Activated CD8-positive, alpha-beta memory T cell treated with anti-CD3 and anti-CD28 coated beads, Interleukin-2, amount 10 ng/mL, durations not matched to agents 7 days and 5 days (primary cell): Measurements from ENCODE around the gene KIAA0232. TPM values are rescaled to one million over a fixed set of nuclear protein-coding genes. Genes with fewer than 3 reads are reported as not detected.
"Not testable (repeated sequence)": the region's sequence is repeated elsewhere in the genome, so short reads cannot be mapped to it uniquely, and the experiment has no call there.

Experiments
- ATAC-seq: fragments of 150-1000 bp; cut with Tn5 transposase; one replicate; pipeline ENCODE4 v1.10.0; 2021; ENCODE audit warnings: moderate library complexity
- CTCF ChIA-PET: fragments of 350-600 bp; sonication (Branson Sonifier 250); formaldehyde crosslinking; loops from one replicate; lab custom pipeline; 2021; ENCODE audit warnings: antibody characterized with exemption; lab: Charles Lee
- DNase-seq: peaks from one replicate; pipeline ENCODE4 v3.0.0-alpha.2; 2020
- H3K27ac Mint-ChIP-seq: one replicate; pipeline ENCODE4 v1.8.0; 2021; ENCODE audit warnings: mild to moderate bottlenecking, mixed read lengths
- H3K27me3 Mint-ChIP-seq: one replicate; pipeline ENCODE4 v1.8.0; 2021; ENCODE audit warnings: mixed read lengths
- H3K36me3 Mint-ChIP-seq: one replicate; pipeline ENCODE4 v1.8.0; 2021; ENCODE audit warnings: mild to moderate bottlenecking, mixed read lengths
- H3K4me1 Mint-ChIP-seq: one replicate; pipeline ENCODE4 v1.8.0; 2021; ENCODE audit warnings: mixed read lengths
- H3K4me3 Mint-ChIP-seq: one replicate; pipeline ENCODE4 v1.8.0; 2021; ENCODE audit warnings: mild to moderate bottlenecking, moderate library complexity, mixed read lengths
- H3K9me3 Mint-ChIP-seq: one replicate; pipeline ENCODE4 v1.8.0; 2022; ENCODE audit warnings: low read depth, mixed read lengths
- total RNA-seq, 2 experiments: library from RNA; stranded (reverse); gene quantifications; one replicate each; pipeline ENCODE4 v1.2.3, GENCODE V29; 2021

KIAA0232 gene
- total RNA-seq, 2 experiments from 2014 or later, result 17.5 to 19.8 TPM

DNA sequence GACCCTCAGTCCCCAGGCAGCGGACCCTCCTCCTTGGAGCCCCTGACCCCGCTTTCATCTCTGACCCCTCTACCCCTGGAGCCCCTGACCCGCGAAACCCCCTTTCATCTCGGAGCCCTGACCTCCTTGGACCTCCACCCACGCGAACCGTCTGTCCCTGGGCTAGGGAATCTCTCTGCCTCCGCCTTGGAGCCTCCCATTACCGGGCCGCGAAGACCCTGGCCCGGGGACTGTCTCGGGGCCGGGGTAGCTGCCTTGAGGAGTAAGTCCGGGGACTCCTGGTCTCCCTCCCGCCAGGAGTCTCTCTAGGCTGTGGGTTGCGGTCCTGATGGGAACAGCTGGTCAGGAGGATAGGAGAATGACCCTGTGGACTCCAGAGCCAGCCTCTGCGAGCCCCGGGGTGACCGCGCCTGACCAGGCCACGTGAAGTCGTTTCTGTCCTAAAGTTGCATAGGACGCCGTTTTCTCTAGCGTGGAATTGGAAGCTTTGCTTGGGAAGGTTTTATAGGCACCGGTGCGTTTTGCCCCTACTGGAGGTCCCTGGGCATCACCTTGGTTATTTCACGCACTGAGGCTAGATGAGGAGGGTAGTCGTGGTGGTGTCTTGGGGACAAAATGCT, 127.9 kb downstream of the KIAA0232 start:
- DNase-seq, result no peak
- Mint-ChIP-seq H3K27me3 (no peaks in the 10 kb centered on the region), H3K4me3 (peak overlapping the region; percentile 83), H3K4me1 (peaks cover 59% of the 10 kb centered on the region), H3K27ac (peak overlapping the region; percentile 84), H3K9me3 (no peaks in the 10 kb centered on the region), H3K36me3 (peaks cover 5% of the 10 kb centered on the region)
- ATAC-seq, result no peak
- CTCF ChIA-PET, result interaction anchor here (0.8 to 2.9 kb wide), 6 partner anchors 10 to 190 kb away, joined by 3 to 11 read pairs (median 5); partner anchors contain the start of gene TADA2B

DNA sequence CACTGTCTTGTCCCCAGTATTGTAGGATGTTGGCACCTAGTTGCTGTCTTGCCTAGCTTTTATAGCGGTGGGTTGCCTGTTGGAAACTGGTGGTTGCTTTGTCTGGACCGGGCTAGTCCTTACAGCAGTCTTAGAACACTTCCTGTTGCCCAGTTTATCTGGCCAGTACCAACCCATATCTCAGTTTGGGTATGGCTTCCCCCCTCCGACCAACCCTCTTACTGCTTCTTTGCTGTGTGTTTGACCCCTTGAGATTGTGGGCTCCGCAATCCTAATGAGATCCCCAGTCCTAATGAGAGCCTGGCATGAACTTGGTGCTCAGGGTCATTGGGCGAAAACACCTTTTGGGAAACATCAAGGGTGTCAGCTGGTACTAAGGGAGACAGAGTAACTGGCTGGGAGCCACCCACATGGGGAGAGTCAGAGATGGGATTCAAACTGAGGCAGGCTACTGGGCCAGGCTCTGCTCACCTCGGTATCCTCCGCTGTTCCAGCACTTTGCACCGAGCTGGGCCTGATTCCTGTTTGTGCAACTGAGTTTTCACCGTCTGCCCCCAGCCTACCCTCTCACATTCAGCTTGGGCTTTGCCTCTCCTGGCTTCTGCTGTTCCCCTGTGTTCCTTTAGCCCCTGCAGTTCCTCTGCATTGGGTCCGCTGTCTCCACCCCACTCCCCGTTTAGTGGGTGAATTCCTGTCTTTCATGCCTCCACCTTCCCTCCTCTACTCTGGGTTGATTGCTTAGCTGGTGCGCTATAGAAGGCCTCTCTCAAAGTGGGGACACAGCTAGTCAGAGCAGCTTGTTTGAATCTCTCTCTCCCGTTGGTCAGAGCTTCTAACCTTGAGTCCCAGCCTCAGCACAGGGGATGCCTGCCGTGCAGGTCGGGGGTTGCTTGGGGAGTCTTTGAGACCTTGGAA, 128.7 kb downstream of the KIAA0232 start:
- Mint-ChIP-seq H3K27ac (peak overlapping the region; percentile 84), H3K4me1 (peaks cover 58% of the 10 kb centered on the region), H3K4me3 (peak overlapping the region; percentile 83), H3K36me3 (peaks cover 5% of the 10 kb centered on the region), H3K27me3 (no peaks in the 10 kb centered on the region), H3K9me3 (no peaks in the 10 kb centered on the region)
- no peak for DNase-seq
- CTCF ChIA-PET, result interaction anchor here (0.6 to 2.9 kb wide), 8 partner anchors 10 to 366 kb away, joined by 3 to 11 read pairs (median 4); no protein-coding TSS in a partner anchor
- no peak for ATAC-seq

DNA sequence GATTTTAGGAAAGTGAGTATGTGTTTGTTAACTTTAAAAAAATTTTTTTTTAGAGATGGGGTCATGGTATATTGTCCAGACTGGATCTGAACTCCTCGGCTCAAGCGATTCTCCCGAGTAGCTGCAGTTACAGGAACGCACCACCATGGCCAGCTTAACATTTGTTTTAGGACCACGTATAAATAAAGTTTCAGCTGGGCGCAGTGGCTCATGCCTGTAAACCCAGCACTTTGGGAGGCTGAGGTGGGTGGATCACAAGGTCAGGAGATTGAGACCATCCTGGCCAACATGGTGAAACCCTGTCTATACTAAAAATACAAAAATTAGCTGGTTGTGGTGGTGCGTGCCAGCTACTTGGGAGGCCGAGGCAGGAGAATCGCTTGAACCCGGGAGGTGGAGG, 129.4 kb downstream of the KIAA0232 start:
- not testable (repeated sequence) for H3K27ac Mint-ChIP-seq, H3K36me3 Mint-ChIP-seq, H3K4me3 Mint-ChIP-seq, H3K27me3 Mint-ChIP-seq, H3K9me3 Mint-ChIP-seq, DNase-seq, ATAC-seq
- CTCF ChIA-PET, result interaction anchor here (0.7 to 1.9 kb wide), 7 partner anchors 9 to 191 kb away, joined by 3 to 6 read pairs (median 4); partner anchors contain the start of gene GRPEL1
- peaks cover 65% of the 10 kb centered on the region for H3K4me1 Mint-ChIP-seq

DNA sequence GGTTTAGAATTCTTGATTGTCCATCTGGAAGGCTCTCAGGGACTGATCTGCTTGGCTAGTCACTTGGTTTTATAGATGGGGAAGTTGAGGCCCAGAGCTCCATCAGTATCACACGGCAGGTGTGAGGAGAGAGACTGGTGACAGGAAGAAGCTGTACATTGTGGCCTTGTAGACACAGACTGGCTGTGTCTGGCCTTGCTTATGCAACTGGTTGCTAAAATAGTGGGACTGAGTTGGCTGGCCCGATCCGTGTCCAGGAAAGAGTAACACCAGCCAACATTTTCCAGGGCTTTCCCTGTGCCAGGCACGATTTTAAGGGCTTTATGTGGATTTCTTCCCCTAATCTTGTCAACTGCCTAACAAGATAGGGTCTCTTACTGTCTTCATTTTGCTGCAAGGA, 129.9 kb downstream of the KIAA0232 start:
- peaks cover 7% of the 10 kb centered on the region for H3K36me3 Mint-ChIP-seq
- CTCF ChIA-PET, result interaction anchor here (0.7 to 2.0 kb wide), 7 partner anchors 15 to 191 kb away, joined by 3 to 9 read pairs (median 4); partner anchors contain the start of gene GRPEL1
- H3K27me3 Mint-ChIP-seq, result no peaks in the 10 kb centered on the region
- H3K9me3 Mint-ChIP-seq, result no peaks in the 10 kb centered on the region
- DNase-seq (no peak), ATAC-seq (no peak)
- H3K4me3 Mint-ChIP-seq, result no peak overlapping the region
- H3K4me1 Mint-ChIP-seq, result peaks cover 66% of the 10 kb centered on the region
- H3K27ac Mint-ChIP-seq, result no peak overlapping the region

DNA sequence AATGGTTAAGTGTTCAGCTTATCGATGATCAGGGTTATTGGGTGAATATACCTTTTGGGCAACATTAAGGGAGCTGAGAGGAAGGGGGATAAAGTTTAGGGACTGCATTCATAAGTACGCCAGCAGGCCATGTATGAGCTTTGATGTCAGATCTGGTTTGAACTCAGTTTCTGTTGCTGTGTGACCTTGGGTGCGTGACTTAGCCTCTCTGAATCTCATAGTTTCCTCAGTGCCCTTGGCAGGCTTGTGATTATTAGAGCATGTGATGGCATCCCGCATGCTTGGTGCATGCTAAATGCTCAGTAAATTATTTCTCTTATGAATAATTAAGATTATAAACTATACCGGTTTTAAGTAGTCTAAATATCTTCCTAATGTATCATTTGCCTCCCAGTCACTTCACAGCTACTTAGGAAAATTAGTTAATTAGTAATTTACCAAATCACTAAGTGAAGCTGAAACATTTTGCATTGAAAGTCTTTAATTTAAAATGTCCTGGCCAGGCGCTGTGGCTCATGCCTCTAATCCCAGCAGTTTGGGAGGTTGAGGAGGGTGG, 130.9 kb downstream of the KIAA0232 start:
- peaks cover 68% of the 10 kb centered on the region for H3K4me1 Mint-ChIP-seq
- DNase-seq, result no peak
- CTCF ChIA-PET, result interaction anchor here (0.6 to 2.0 kb wide), 5 partner anchors 26 to 154 kb away, joined by 3 to 9 read pairs (median 3); partner anchors contain the start of gene GRPEL1
- ATAC-seq, result no peak
- peaks cover 7% of the 10 kb centered on the region for H3K36me3 Mint-ChIP-seq
- no peak overlapping the region for H3K27ac Mint-ChIP-seq
- H3K4me3 Mint-ChIP-seq, result no peak overlapping the region
- H3K9me3 Mint-ChIP-seq, result no peaks in the 10 kb centered on the region
- no peaks in the 10 kb centered on the region for H3K27me3 Mint-ChIP-seq

DNA sequence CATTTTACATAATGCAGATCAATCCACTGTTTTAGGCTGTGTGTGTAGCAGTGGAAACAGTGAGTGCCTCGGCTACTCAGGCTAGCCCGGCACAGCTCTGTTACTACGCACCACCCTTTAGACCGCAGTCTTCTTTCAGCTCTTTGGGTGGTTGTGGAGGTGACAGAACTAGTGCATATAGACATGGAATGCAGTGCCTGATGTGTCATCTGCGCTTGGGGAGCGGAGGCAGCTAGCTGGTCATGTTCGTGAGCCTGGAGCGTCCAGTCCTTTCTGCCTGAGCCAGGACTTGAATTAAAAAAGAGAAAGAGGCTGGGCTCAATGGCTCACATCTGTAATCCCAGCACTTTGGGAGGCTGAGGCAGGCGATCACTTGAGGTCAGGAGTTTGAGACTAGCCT, 131.9 kb downstream of the KIAA0232 start:
- peaks cover 68% of the 10 kb centered on the region for H3K4me1 Mint-ChIP-seq
- no peak overlapping the region for H3K27ac Mint-ChIP-seq
- H3K4me3 Mint-ChIP-seq, result no peak overlapping the region
- CTCF ChIA-PET, result no interaction called here
- H3K9me3 Mint-ChIP-seq, result no peaks in the 10 kb centered on the region
- H3K36me3 Mint-ChIP-seq, result peaks cover 7% of the 10 kb centered on the region
- ATAC-seq (no peak), DNase-seq (no peak)
- H3K27me3 Mint-ChIP-seq, result no peaks in the 10 kb centered on the region

DNA sequence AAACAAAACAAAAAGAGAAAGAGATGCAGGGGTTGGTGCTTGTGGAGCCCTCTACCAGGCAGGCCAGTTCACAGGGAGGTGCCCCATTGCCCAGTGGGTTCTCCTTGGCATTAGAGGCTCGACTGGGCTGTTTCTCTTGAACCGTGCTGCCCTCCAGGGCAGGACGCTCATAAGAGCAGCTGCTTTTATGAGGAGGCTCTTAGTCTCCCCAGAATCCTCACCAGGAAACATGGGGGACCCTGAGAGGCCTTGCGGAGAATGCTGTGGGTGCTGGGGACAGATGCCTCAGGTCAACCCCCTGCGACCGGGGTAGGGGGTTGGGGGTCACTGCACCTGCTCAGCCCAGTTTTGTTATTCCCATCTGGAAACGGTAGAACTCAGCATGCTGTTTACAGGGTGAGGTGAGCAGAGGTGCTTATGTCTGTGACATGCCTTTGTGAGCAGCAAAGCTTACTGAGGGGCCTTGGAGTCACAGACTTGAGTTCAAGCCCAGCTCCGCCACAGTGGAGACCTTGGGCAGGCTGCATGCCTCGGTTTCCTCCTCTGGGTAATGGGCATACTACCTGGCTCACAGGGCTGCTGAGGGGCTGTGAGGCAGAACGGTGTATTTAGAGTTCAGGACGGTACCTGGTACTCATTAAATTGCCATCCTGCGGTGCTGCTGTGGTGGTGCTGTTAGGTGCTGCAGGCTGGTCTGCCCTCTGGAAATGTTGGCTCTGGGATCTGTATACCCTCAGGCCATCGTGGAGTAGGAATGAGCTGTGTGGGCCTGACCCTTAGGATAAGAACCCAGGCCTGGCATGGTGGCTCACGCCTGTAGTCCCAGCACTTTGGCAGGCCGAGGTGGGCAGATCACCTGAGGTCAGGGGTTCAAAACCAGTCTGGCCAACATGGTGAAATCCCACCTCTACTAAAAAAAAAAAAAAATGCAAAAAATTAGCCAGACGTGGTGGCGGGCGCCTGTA, 132.8 kb downstream of the KIAA0232 start:
- no peaks in the 10 kb centered on the region for H3K27me3 Mint-ChIP-seq
- peaks cover 7% of the 10 kb centered on the region for H3K36me3 Mint-ChIP-seq
- no peak for ATAC-seq
- no peak for DNase-seq
- H3K4me1 Mint-ChIP-seq, result peaks cover 70% of the 10 kb centered on the region
- H3K27ac Mint-ChIP-seq, result no peak overlapping the region
- CTCF ChIA-PET, result interaction anchor here (0.6 to 0.8 kb wide), 2 partner anchors 15 to 29 kb away, joined by 3 to 5 read pairs; no protein-coding TSS in a partner anchor
- no peaks in the 10 kb centered on the region for H3K9me3 Mint-ChIP-seq
- no peak overlapping the region for H3K4me3 Mint-ChIP-seq

DNA sequence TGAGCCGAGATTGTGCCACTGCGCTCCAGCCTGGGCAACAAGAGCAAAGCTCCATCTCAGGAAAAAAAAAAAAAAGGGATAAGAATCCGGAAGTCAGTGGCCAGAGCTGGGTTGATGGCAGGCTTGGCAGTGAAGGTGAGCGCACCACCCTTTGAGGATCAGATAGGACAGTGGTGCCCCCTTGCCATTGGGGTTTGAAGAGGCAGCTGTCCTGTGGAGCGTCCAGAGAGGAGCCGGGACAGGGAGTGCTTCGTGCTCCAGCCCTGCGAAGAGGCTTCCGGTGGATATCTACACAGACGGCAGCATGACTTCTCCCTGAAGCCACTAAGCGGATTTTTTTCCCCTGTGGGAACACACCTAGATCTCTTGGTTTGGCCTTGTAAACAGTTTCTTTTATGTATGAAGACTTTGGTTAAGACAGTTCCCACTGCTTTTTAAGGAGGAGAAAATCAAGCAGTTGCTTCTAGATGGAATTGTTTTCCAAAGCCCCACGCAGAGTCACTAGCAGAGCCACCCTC, 133.6 kb downstream of the KIAA0232 start:
- peaks cover 63% of the 10 kb centered on the region for H3K4me1 Mint-ChIP-seq
- CTCF ChIA-PET, result interaction anchor here (0.6 to 2.1 kb wide), 5 partner anchors 10 to 44 kb away, joined by 3 to 9 read pairs (median 5); no protein-coding TSS in a partner anchor
- no peak overlapping the region for H3K4me3 Mint-ChIP-seq
- H3K9me3 Mint-ChIP-seq, result no peaks in the 10 kb centered on the region
- DNase-seq, result no peak
- peak overlapping the region; percentile 73 for H3K27ac Mint-ChIP-seq
- H3K27me3 Mint-ChIP-seq, result no peaks in the 10 kb centered on the region
- peaks cover 7% of the 10 kb centered on the region for H3K36me3 Mint-ChIP-seq
- ATAC-seq, result no peak

DNA sequence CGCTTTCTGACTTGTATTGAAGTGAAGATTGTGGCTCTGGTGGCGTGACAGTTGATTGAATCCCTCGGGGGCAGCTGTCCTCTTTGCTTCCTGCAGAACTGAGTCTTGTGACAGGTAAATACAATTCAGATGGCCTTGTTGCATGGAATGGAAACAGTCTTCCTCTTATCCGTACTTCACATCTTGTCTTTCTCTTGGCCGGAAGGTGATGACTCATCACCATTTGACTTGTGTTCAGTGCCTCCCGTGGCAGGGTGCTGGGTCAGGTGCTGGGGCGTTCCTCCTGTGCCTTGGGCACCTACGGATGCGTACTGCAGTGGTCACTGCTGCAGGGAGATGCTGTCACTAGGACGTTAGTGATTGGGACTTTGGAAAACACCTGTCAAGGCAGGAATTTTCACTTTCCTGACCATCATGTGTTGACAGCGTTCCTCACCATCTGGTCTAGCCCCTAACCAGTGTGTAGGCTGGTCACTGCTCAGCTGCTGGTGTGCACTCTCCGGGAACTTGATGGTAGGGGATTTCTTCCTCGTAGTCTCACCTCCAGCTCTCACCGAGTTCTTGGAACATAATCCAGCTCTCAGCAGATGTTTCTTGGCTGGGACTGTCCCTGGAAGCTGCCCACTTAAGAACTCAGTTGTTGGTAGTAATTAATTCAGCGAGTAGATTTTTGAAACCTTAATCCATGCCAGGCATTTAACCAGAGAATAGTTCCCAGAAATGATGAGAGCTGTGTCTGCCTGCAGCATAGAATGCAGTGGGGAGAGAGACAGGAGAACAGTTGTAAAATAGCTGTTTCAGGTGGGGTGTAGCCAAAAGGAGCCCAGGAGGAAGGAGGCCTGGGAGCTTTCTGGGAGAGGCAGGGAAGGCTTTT, 134.3 kb downstream of the KIAA0232 start:
- ATAC-seq (peak; percentile 89), DNase-seq (peak; percentile 78)
- CTCF ChIA-PET, result interaction anchor here (0.6 to 2.1 kb wide), 11 partner anchors 8 to 154 kb away, joined by 3 to 9 read pairs (median 4); partner anchors contain the start of gene GRPEL1
- Mint-ChIP-seq H3K27me3 (no peaks in the 10 kb centered on the region), H3K27ac (peak overlapping the region; percentile 73), H3K4me1 (peaks cover 58% of the 10 kb centered on the region), H3K4me3 (no peak overlapping the region), H3K36me3 (peaks cover 5% of the 10 kb centered on the region), H3K9me3 (no peaks in the 10 kb centered on the region)

DNA sequence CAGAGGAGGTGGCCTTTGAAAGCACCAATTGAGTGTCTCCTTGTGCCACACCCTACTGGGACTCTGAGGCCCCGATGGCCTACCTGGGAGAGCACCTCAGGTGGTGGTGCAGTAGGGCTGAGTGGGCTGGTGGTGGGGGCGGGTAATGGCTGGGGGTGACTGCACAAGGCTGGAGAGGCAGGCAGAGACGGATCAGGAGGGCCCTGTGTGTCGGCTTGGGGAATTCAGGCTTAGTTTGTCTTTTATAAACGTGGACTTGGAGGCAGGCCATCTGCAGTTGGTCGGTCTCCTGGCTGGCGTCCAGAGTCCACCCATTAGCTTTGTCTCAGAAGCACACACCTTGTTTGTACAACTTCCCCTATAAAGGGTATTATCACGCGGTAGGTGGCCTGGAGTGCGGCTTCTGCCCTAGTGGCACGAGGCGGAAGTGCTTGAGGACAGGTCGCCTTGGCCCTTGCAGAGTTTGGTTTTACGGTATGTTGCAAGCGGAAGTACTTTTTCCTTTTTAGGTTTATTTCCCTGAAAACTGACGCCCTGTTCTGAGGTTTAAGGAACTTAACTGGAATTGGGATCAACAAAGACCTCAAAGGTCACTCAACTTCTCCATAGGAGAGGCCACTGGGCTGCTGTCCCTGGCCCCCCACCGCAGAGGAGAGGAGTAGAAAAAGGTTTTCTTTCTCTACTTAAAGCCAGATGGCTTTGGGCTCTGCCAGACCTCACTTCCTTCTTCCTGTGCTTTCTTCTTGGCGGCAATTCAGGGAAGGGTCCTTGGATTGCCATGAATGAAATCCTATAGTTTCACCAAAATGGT, 135.1 kb downstream of the KIAA0232 start:
- Mint-ChIP-seq H3K4me1 (peaks cover 59% of the 10 kb centered on the region), H3K4me3 (peak overlapping the region; percentile 24), H3K36me3 (peaks cover 10% of the 10 kb centered on the region), H3K27ac (peak overlapping the region; percentile 73), H3K9me3 (no peaks in the 10 kb centered on the region), H3K27me3 (no peaks in the 10 kb centered on the region)
- CTCF ChIA-PET, result interaction anchor here (0.6 to 2.1 kb wide), 11 partner anchors 9 to 153 kb away, joined by 3 to 9 read pairs (median 4); partner anchors contain the start of gene GRPEL1
- DNase-seq (peak; percentile 62), ATAC-seq (peak; percentile 35)
